Pulmonary artery endothelial cell (primary cell): ENCODE results near the gene MBOAT1. TPM values are rescaled to one million over a fixed set of nuclear protein-coding genes. Genes with fewer than 3 reads are reported as not detected.

Experiments
- total RNA-seq: library from RNA; depleted of rRNA; stranded (reverse); fragments of >200 nt; gene quantifications from 2 replicates; pipeline ENCODE4 v1.2.3, GENCODE V29; 2014

The MBOAT1 gene
- total RNA-seq, 1 donor from 2014 or later, result 2.4 TPM

Other genes starting within 250 kb of the MBOAT1 start
- gene E2F3, start 189.4 kb upstream of the MBOAT1 start, total RNA-seq, result 4.7 and 5.7 TPM in 2 replicates